Measurements from ENCODE around the gene CFAP68.
"Not testable (repeated sequence)": the region's sequence is repeated elsewhere in the genome, so short reads cannot be mapped to it uniquely, and the experiment has no call there.

DNA sequence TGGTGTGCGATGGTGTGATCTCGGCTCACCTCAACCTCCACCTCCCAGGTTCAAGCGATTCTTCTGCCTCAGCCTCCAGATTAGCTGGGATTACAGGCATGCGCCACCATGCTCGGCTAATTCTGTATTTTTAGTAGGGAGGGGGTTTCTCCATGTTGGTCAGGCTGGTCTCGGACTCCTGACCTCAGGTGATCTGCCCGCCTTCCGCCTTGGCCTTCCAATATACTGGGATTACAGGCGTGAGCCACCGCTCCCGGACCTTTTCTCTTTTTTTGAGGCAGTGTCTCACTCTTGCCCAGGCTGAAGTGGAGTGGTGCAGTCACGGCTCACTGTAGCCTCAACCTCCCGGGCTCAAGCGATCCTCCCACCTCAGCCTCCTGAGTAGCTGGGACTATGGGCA, 53.8 kb downstream of the CFAP68 start:
- TF ChIP-seq, protein P1, sequence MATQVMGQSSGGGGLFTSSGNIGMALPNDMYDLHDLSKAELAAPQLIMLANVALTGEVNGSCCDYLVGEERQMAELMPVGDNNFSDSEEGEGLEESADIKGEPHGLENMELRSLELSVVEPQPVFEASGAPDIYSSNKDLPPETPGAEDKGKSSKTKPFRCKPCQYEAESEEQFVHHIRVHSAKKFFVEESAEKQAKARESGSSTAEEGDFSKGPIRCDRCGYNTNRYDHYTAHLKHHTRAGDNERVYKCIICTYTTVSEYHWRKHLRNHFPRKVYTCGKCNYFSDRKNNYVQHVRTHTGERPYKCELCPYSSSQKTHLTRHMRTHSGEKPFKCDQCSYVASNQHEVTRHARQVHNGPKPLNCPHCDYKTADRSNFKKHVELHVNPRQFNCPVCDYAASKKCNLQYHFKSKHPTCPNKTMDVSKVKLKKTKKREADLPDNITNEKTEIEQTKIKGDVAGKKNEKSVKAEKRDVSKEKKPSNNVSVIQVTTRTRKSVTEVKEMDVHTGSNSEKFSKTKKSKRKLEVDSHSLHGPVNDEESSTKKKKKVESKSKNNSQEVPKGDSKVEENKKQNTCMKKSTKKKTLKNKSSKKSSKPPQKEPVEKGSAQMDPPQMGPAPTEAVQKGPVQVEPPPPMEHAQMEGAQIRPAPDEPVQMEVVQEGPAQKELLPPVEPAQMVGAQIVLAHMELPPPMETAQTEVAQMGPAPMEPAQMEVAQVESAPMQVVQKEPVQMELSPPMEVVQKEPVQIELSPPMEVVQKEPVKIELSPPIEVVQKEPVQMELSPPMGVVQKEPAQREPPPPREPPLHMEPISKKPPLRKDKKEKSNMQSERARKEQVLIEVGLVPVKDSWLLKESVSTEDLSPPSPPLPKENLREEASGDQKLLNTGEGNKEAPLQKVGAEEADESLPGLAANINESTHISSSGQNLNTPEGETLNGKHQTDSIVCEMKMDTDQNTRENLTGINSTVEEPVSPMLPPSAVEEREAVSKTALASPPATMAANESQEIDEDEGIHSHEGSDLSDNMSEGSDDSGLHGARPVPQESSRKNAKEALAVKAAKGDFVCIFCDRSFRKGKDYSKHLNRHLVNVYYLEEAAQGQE (IDR thresholded peaks at IDR 0.05; ENCODE audit: unreplicated experiment): not testable (repeated sequence)
- not testable (repeated sequence) for TF ChIP-seq EZH2 (IDR thresholded peaks at IDR 0.05; ENCODE audit: low read depth, unreplicated experiment); CREB1 (CRISPR knock-in tag; IDR thresholded peaks at IDR 0.05; ENCODE audit: low read depth); ZNF114 (CRISPR knock-in tag; IDR thresholded peaks at IDR 0.05); POLR2AphosphoS5 (IDR thresholded peaks at IDR 0.05; ENCODE audit: low read depth); EZH2phosphoT487 (IDR thresholded peaks at IDR 0.05; ENCODE audit: unreplicated experiment)
- TF ChIP-seq, protein P2, sequence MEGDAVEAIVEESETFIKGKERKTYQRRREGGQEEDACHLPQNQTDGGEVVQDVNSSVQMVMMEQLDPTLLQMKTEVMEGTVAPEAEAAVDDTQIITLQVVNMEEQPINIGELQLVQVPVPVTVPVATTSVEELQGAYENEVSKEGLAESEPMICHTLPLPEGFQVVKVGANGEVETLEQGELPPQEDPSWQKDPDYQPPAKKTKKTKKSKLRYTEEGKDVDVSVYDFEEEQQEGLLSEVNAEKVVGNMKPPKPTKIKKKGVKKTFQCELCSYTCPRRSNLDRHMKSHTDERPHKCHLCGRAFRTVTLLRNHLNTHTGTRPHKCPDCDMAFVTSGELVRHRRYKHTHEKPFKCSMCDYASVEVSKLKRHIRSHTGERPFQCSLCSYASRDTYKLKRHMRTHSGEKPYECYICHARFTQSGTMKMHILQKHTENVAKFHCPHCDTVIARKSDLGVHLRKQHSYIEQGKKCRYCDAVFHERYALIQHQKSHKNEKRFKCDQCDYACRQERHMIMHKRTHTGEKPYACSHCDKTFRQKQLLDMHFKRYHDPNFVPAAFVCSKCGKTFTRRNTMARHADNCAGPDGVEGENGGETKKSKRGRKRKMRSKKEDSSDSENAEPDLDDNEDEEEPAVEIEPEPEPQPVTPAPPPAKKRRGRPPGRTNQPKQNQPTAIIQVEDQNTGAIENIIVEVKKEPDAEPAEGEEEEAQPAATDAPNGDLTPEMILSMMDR (conservative IDR thresholded peaks at IDR 0.05; ENCODE audit: low read depth in 2 of 2): not testable (repeated sequence)
- TF ChIP-seq, protein P3, sequence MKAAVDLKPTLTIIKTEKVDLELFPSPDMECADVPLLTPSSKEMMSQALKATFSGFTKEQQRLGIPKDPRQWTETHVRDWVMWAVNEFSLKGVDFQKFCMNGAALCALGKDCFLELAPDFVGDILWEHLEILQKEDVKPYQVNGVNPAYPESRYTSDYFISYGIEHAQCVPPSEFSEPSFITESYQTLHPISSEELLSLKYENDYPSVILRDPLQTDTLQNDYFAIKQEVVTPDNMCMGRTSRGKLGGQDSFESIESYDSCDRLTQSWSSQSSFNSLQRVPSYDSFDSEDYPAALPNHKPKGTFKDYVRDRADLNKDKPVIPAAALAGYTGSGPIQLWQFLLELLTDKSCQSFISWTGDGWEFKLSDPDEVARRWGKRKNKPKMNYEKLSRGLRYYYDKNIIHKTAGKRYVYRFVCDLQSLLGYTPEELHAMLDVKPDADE (IDR thresholded peaks at IDR 0.05): not testable (repeated sequence)

Data from GM23338 (cell line).